Immature natural killer cell (primary cell): ENCODE results near the gene KIF6. TPM values are rescaled to one million over a fixed set of nuclear protein-coding genes. Genes with fewer than 3 reads are reported as not detected.

Source experiments
- DNase-seq, 3 donors: peaks; one replicate each; pipeline ENCODE4 v3.0.0; 2022; ENCODE audit warnings: mixed read lengths in 1 of 3
- H3K27ac Mint-ChIP-seq, 6 donors: one replicate each; pipeline ENCODE4 v1.8.0; 2020; ENCODE audit warnings: mixed read lengths in 6 of 6, mild to moderate bottlenecking in 5 of 6, inconsistent platforms in 4 of 6, moderate library complexity in 3 of 6
- H3K27me3 Mint-ChIP-seq, 3 donors: one replicate each; pipeline ENCODE4 v1.8.0; 2020 to 2021; ENCODE audit warnings: low read depth in 3 of 3, mild to moderate bottlenecking in 3 of 3, mixed read lengths in 3 of 3, moderate library complexity in 3 of 3, inconsistent platforms in 1 of 3
- H3K36me3 Mint-ChIP-seq, 3 donors: one replicate each; pipeline ENCODE4 v1.8.0; 2020; ENCODE audit warnings: mixed read lengths in 3 of 3, inconsistent platforms in 2 of 3, mild to moderate bottlenecking in 2 of 3
- H3K4me1 Mint-ChIP-seq, 2 donors: one replicate each; pipeline ENCODE4 v1.8.0; 2020; ENCODE audit warnings: inconsistent platforms in 2 of 2, mild to moderate bottlenecking in 2 of 2, mixed read lengths in 2 of 2, moderate library complexity in 1 of 2
- H3K4me3 Mint-ChIP-seq, 5 donors: one replicate each; pipeline ENCODE4 v1.8.0; 2020; ENCODE audit warnings: mild to moderate bottlenecking in 5 of 5, mixed read lengths in 5 of 5, inconsistent platforms in 3 of 5, moderate library complexity in 3 of 5
- H3K9me3 Mint-ChIP-seq, 6 donors: one replicate each; pipeline ENCODE4 v1.8.0; 2020; ENCODE audit warnings: mild to moderate bottlenecking in 6 of 6, mixed read lengths in 6 of 6, inconsistent platforms in 4 of 6, moderate library complexity in 3 of 6
- polyA plus RNA-seq, 3 donors: library from polyadenylated mRNA; unstranded; fragments of 300-500 nt; fragmentation: Illumina TruSeq; gene quantifications; one replicate each; pipeline ENCODE4 v1.2.3, GENCODE V29; 2021

Gene KIF6
- polyA plus RNA-seq, 3 donors from 2014 or later = not detected

DNA sequence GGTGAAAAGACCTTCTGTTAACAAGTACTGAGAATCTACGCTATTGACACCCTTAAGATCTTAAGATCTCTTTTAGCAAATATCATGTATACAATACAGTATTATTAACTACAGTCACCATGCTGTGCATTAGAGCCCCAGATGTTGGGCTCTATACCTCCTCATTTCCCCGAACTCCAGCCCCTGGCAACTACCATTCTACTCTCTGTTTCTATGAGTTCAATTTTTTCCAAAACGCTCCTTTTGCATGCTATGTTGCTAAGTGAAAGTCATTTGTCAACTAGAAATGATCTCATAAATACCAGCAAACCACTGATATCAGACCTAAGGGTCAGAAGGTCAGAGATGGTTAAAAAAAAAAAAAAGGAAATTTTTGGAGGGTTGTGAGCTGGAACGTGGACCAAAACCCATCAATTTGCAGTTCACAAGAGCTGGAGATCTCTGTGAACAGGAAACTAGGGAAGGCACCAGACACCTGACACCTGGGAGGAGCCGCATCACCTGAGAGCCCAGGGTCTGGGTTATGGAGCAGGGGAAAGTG lies 280.7 kb downstream of the KIF6 start:
- no peaks in the 10 kb centered on the region for H3K4me1 Mint-ChIP-seq
- peaks cover 4 to 5% (median 5%) of the 10 kb centered on the region in 3 donors for H3K27me3 Mint-ChIP-seq
- DNase-seq = no peak
- H3K4me3 Mint-ChIP-seq = no peak overlapping the region
- H3K9me3 Mint-ChIP-seq = no peaks in the 10 kb centered on the region
- no peaks in the 10 kb centered on the region for H3K36me3 Mint-ChIP-seq
- no peak overlapping the region for H3K27ac Mint-ChIP-seq

- Mint-ChIP-seq H3K27ac (no peak overlapping the region), H3K4me3 (no peak overlapping the region), H3K4me1 (no peaks in the 10 kb centered on the region), H3K36me3 (no peaks in the 10 kb centered on the region), H3K27me3 (peaks cover 2 to 5% (median 3%) of the 10 kb centered on the region in 3 donors), H3K9me3 (no peaks in the 10 kb centered on the region)
- no peak for DNase-seq
Measured at GRCh38 chr6:39441986-39442385, 283.2 kb downstream of the KIF6 start.

DNA sequence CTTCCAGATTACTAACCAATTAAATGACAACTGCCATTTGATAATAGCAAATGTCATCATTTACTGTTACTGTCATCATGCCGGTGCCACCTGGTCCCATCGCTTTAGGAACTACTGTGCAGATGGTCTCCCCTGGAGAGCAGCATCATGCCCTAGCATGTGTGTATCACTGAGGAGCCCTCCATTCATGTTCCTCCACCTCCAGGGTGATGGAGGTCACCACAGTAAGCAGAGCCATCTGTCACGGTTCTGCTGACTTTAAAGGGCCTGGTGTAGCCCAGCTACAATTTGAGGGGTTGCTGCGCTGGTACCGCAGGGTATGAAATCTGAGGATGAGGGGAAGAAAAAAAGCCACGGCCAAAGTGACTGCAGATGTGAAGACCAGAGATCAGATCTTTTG lies 283.9 kb downstream of the KIF6 start:
- Mint-ChIP-seq H3K4me3 (no peak overlapping the region), H3K36me3 (no peaks in the 10 kb centered on the region), H3K27me3 (peaks cover 2 to 6% (median 5%) of the 10 kb centered on the region in 3 donors), H3K9me3 (no peaks in the 10 kb centered on the region), H3K27ac (no peak overlapping the region), H3K4me1 (no peaks in the 10 kb centered on the region)
- no peak for DNase-seq

GRCh38 chr6:39440039-39440426 lies 285.2 kb downstream of the KIF6 start:
- peaks cover 2 to 6% (median 5%) of the 10 kb centered on the region in 3 donors for H3K27me3 Mint-ChIP-seq
- H3K4me3 Mint-ChIP-seq = no peak overlapping the region
- H3K27ac Mint-ChIP-seq = no peak overlapping the region
- DNase-seq = no peak
- no peaks in the 10 kb centered on the region for H3K4me1 Mint-ChIP-seq
- no peaks in the 10 kb centered on the region for H3K36me3 Mint-ChIP-seq
- H3K9me3 Mint-ChIP-seq = no peaks in the 10 kb centered on the region

DNA sequence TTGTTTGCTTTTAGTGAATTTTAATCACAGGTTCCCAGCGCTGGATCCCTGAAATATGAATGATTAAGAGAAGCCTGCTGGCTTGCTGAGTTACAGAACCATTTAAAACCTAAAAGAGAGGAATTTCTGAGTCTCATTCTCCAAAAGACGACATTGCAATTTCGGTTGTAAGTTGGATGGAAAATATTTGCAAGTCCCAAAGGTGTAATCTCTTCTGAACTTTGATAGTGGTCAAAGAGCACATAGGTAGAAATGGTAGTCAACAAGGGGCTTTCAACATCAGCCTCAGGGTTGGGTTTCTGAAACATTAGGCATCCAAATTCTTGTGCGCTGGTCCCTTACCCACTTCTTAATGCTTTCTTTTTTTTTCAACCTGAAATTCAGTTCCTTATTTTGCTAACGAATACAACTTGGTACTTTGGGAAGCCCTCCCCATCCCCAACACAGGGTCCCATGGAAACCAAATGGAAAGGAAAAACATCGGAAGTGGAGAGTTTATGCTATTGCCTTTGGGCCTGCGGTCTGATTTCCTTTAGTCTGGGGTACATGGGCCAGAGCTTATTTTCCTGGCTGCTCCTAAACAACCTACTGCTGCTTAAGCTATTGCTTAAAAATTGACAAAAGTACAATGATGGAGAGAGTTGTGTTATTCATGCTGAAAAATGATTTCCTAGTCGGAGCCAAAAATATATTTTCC lies 285.7 kb downstream of the KIF6 start:
- Mint-ChIP-seq H3K4me1 (no peaks in the 10 kb centered on the region), H3K27me3 (peaks cover 2 to 6% (median 5%) of the 10 kb centered on the region in 3 donors), H3K36me3 (no peaks in the 10 kb centered on the region), H3K9me3 (no peaks in the 10 kb centered on the region), H3K27ac (no peak overlapping the region), H3K4me3 (no peak overlapping the region)
- no peak for DNase-seq

GRCh38 chr6:39433630-39434029 lies 291.6 kb downstream of the KIF6 start:
- Mint-ChIP-seq H3K27ac (no peak overlapping the region), H3K27me3 (peaks cover 0 to 6% (median 5%) of the 10 kb centered on the region in 3 donors), H3K4me3 (no peak overlapping the region), H3K9me3 (no peaks in the 10 kb centered on the region), H3K36me3 (no peaks in the 10 kb centered on the region), H3K4me1 (peaks cover 0 to 3% of the 10 kb centered on the region in 2 donors)
- DNase-seq = no peak

DNA sequence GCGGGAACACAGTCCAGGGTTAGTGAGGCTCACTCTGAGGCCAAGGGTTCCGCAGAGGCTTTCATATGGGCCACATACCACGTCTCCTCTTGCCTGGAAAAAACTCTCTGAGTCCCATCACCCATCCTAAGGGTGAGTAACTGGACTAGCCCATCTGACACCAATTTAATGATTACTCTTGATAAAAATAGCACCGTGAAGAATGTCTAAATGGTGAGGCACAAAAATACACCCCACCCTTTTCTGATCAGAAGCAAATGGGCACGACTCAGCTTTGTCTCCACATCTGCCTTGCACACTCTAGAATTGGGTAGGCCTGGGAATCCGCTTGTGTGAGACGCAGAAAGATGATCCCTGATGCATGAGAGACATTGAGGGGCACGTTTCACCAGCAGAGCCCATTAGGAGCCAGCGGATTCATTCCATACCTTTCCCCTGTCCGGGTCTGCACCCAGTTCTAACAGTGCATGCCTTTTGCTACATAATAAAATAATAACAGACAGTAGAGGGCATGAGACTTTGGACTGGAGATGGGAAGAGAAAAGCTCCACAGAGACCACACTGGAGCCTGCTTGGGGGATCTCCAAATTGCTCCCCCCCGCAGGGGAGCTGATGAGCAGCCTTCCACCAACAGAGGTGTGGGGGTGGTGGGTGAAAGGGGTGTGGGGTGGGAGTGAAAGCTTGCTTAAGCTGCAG lies 292.7 kb downstream of the KIF6 start:
- peaks cover 0 to 8% (median 3%) of the 10 kb centered on the region in 3 donors for H3K27me3 Mint-ChIP-seq
- H3K9me3 Mint-ChIP-seq = no peaks in the 10 kb centered on the region
- H3K27ac Mint-ChIP-seq = no peak overlapping the region
- no peak overlapping the region for H3K4me3 Mint-ChIP-seq
- H3K36me3 Mint-ChIP-seq = no peaks in the 10 kb centered on the region
- peaks cover 0 to 3% of the 10 kb centered on the region in 2 donors for H3K4me1 Mint-ChIP-seq
- DNase-seq = no peak

GRCh38 chr6:39430871-39431523 lies 294.2 kb downstream of the KIF6 start:
- H3K9me3 Mint-ChIP-seq = no peaks in the 10 kb centered on the region
- H3K36me3 Mint-ChIP-seq = no peaks in the 10 kb centered on the region
- no peak overlapping the region for H3K27ac Mint-ChIP-seq
- H3K4me3 Mint-ChIP-seq = no peak overlapping the region
- DNase-seq = no peak
- peaks cover 0 to 3% of the 10 kb centered on the region in 2 donors for H3K4me1 Mint-ChIP-seq
- peaks cover 0 to 9% (median 0%) of the 10 kb centered on the region in 3 donors for H3K27me3 Mint-ChIP-seq

GRCh38 chr6:39430446-39430845 lies 294.8 kb downstream of the KIF6 start:
- peaks cover 0 to 3% of the 10 kb centered on the region in 2 donors for H3K4me1 Mint-ChIP-seq
- H3K27ac Mint-ChIP-seq = no peak overlapping the region
- no peak for DNase-seq

GRCh38 chr6:39428816-39429215 lies 296.4 kb downstream of the KIF6 start:
- DNase-seq = no peak
- Mint-ChIP-seq H3K4me1 (peaks cover 0 to 3% of the 10 kb centered on the region in 2 donors), H3K27ac (no peak overlapping the region), H3K27me3 (peaks cover 0 to 9% (median 0%) of the 10 kb centered on the region in 3 donors), H3K9me3 (no peaks in the 10 kb centered on the region), H3K4me3 (no peak overlapping the region), H3K36me3 (no peaks in the 10 kb centered on the region)

More at GRCh38 chr6:39430446-39430845, 294.8 kb downstream of the KIF6 start:
- Mint-ChIP-seq H3K9me3 (no peaks in the 10 kb centered on the region), H3K36me3 (no peaks in the 10 kb centered on the region), H3K4me3 (no peak overlapping the region), H3K27me3 (peaks cover 0 to 9% (median 0%) of the 10 kb centered on the region in 3 donors)

DNA sequence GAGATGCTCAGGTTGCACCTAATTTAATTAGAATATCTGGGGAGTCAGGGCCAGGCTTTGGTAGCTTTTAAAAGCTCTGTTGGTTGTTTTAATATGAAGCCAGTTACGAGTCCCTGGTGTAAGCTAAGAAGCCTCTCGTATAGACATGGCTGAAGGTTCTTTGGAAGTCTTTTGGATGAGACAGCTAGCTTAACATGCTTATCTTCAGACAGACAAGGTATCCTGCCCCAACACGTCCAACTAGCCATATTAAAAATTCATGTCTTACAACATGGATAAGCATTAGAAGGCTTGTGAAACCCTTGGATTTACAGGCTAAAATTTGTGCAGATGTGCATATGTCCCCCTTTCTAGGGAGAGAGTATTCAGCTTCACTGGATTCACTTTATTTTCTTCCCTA lies 297.1 kb downstream of the KIF6 start:
- H3K4me1 Mint-ChIP-seq = peaks cover 0 to 3% of the 10 kb centered on the region in 2 donors
- H3K27me3 Mint-ChIP-seq = peaks cover 0 to 9% (median 0%) of the 10 kb centered on the region in 3 donors
- H3K9me3 Mint-ChIP-seq = no peaks in the 10 kb centered on the region
- H3K36me3 Mint-ChIP-seq = no peaks in the 10 kb centered on the region
- DNase-seq = no peak
- no peak overlapping the region for H3K27ac Mint-ChIP-seq
- H3K4me3 Mint-ChIP-seq = no peak overlapping the region

DNA sequence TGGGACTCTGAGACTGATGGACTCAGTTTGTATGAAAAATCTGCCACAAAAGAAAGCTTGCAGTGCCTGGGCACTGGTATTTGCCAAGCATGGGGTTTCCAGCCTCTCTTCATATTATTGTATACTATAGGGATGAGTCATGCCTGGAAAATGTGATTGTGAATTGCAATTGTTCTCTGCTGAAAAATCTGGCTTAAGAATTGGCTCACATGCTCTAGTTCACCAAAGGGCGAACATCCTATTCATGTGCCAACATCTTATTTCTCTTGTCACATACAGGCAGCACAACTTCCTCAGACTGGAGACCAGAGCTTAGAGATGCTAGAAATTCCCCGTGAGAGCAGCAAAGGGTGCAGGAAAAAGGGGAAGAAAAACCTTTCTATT lies 299.1 kb downstream of the KIF6 start:
- Mint-ChIP-seq H3K4me1 (no peaks in the 10 kb centered on the region), H3K9me3 (no peaks in the 10 kb centered on the region), H3K27me3 (peaks cover 0 to 12% (median 2%) of the 10 kb centered on the region in 3 donors), H3K36me3 (no peaks in the 10 kb centered on the region), H3K27ac (no peak overlapping the region), H3K4me3 (no peak overlapping the region)
- DNase-seq = no peak

GRCh38 chr6:39425346-39426072 lies 299.7 kb downstream of the KIF6 start:
- DNase-seq = no peak
- Mint-ChIP-seq H3K27ac (no peak overlapping the region), H3K9me3 (no peaks in the 10 kb centered on the region), H3K4me3 (no peak overlapping the region), H3K27me3 (peaks cover 0 to 12% (median 2%) of the 10 kb centered on the region in 3 donors), H3K36me3 (no peaks in the 10 kb centered on the region), H3K4me1 (no peaks in the 10 kb centered on the region)
